SK-N-SH (cell line): ENCODE results near the gene SPACA6. TPM values are rescaled to one million over a fixed set of nuclear protein-coding genes. Genes with fewer than 3 reads are reported as not detected.

Experiments
- CHD2 ChIP-seq: fragments of 150-350 bp; IDR thresholded peaks from 2 replicates; pipeline ENCODE4 v1.6.1; 2018; ENCODE audit warnings: low read length; ENCODE audit not compliant: partially characterized antibody
- EZH2phosphoT487 ChIP-seq: fragments of 200-600 bp; sonication (generic); IDR thresholded peaks from 2 replicates; pipeline ENCODE4 v1.6.1; 2017; ENCODE audit warnings: low read depth, mixed run types, mild to moderate bottlenecking, antibody characterized with exemption, moderate library complexity, borderline replicate concordance
- FOXJ3 ChIP-seq: sonication (generic); formaldehyde crosslinking; IDR thresholded peaks from 2 replicates; pipeline ENCODE4 v1.5.1; 2020; ENCODE audit warnings: mild to moderate bottlenecking, missing genetic modification reagents
- GABPA ChIP-seq: IDR thresholded peaks from 2 replicates; pipeline ENCODE4 v1.4.0; 2012; ENCODE audit warnings: low read depth, mild to moderate bottlenecking
- GATA2 ChIP-seq: sonication (generic); formaldehyde crosslinking; IDR thresholded peaks from 2 replicates; pipeline ENCODE4 v1.5.0; 2020; ENCODE audit warnings: mild to moderate bottlenecking, missing genetic modification reagents
- JUND ChIP-seq: IDR thresholded peaks from 2 replicates; pipeline ENCODE4 v1.4.0; 2012
- MEF2A ChIP-seq: IDR thresholded peaks from 2 replicates; pipeline ENCODE4 v1.4.0; 2012; ENCODE audit warnings: low read depth, borderline replicate concordance
- MXI1 ChIP-seq: IDR thresholded peaks from 2 replicates; pipeline ENCODE4 v1.6.1; 2012; ENCODE audit warnings: mild to moderate bottlenecking, low read depth, low read length, improper control_type of control experiment
- POLR2AphosphoS5 ChIP-seq: IDR thresholded peaks from 2 replicates; pipeline ENCODE4 v1.6.1; 2012; ENCODE audit warnings: low read depth, low read length
- RCOR1 ChIP-seq: fragments of 150-350 bp; IDR thresholded peaks from 2 replicates; pipeline ENCODE4 v1.6.1; 2017; ENCODE audit warnings: antibody characterized with exemption, low read length
- REST ChIP-seq: IDR thresholded peaks from 2 replicates; pipeline ENCODE4 v1.6.1; 2012; ENCODE audit warnings: mild to moderate bottlenecking, low read depth, low read length, moderate library complexity
- TAF1 ChIP-seq: IDR thresholded peaks from 2 replicates; pipeline ENCODE4 v1.6.1; 2012; ENCODE audit warnings: low read depth, mild to moderate bottlenecking, low read length, moderate library complexity, borderline replicate concordance
- TEAD4 ChIP-seq: IDR thresholded peaks from 2 replicates; pipeline ENCODE4 v1.4.0; 2012; ENCODE audit warnings: mild to moderate bottlenecking, borderline replicate concordance; ENCODE audit not compliant: insufficient read depth
- YY1 ChIP-seq: IDR thresholded peaks from 2 replicates; pipeline ENCODE4 v1.4.0; 2012; ENCODE audit warnings: low read depth, mild to moderate bottlenecking
- polyA plus RNA-seq, 3 experiments: library from polyadenylated mRNA; depleted of rRNA; stranded (reverse); fragments of >200 nt; gene quantifications; 2 replicates each; pipeline ENCODE4 v1.2.3, GENCODE V29; 2012
- TF ChIP-seq, protein P1 (sequence below): IDR thresholded peaks from 2 replicates; pipeline ENCODE4 v1.4.0; 2012; ENCODE audit warnings: low read depth
- TF ChIP-seq, protein P2 (sequence below): fragments of 200-600 bp; sonication (generic); IDR thresholded peaks from 2 replicates; pipeline ENCODE4 v1.6.1; 2017; ENCODE audit warnings: antibody characterized with exemption, mild to moderate bottlenecking, moderate library complexity
- TF ChIP-seq, protein P3 (sequence below): IDR thresholded peaks from 2 replicates; pipeline ENCODE4 v1.4.0; 2012; ENCODE audit warnings: low read depth, borderline replicate concordance

The SPACA6 gene
- polyA plus RNA-seq, 1 of the 3 experiments (the other 2 are of a cell fraction): 15.8 TPM

GRCh38 chr19:51703575-51704515 lies 10.7 kb downstream of the SPACA6 start (continued):
- no peak for TF ChIP-seq EZH2phosphoT487
- TF ChIP-seq REST: no peak
- TF ChIP-seq GATA2 (CRISPR knock-in tag): no peak
- TF ChIP-seq TAF1: peak; percentile 51; the same call in 1 of the 2 replicates
- TF ChIP-seq, protein P1, sequence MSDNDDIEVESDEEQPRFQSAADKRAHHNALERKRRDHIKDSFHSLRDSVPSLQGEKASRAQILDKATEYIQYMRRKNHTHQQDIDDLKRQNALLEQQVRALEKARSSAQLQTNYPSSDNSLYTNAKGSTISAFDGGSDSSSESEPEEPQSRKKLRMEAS: peak; percentile 67
- TF ChIP-seq GABPA: no peak
- TF ChIP-seq FOXJ3 (CRISPR knock-in tag): no peak
- TF ChIP-seq, protein P2, sequence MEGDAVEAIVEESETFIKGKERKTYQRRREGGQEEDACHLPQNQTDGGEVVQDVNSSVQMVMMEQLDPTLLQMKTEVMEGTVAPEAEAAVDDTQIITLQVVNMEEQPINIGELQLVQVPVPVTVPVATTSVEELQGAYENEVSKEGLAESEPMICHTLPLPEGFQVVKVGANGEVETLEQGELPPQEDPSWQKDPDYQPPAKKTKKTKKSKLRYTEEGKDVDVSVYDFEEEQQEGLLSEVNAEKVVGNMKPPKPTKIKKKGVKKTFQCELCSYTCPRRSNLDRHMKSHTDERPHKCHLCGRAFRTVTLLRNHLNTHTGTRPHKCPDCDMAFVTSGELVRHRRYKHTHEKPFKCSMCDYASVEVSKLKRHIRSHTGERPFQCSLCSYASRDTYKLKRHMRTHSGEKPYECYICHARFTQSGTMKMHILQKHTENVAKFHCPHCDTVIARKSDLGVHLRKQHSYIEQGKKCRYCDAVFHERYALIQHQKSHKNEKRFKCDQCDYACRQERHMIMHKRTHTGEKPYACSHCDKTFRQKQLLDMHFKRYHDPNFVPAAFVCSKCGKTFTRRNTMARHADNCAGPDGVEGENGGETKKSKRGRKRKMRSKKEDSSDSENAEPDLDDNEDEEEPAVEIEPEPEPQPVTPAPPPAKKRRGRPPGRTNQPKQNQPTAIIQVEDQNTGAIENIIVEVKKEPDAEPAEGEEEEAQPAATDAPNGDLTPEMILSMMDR: peak; percentile 56
- TF ChIP-seq TEAD4: no peak
- no peak for TF ChIP-seq RCOR1
- TF ChIP-seq JUND: no peak
- peak; percentile 80 for TF ChIP-seq POLR2AphosphoS5
- TF ChIP-seq MEF2A: no peak
- TF ChIP-seq, protein P3, sequence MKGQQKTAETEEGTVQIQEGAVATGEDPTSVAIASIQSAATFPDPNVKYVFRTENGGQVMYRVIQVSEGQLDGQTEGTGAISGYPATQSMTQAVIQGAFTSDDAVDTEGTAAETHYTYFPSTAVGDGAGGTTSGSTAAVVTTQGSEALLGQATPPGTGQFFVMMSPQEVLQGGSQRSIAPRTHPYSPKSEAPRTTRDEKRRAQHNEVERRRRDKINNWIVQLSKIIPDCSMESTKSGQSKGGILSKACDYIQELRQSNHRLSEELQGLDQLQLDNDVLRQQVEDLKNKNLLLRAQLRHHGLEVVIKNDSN: no peak
- TF ChIP-seq MXI1: peak; percentile 87
- peak; percentile 37 for TF ChIP-seq CHD2
- no peak for TF ChIP-seq YY1
